Pancreas (tissue), 10 donors: Measurements from ENCODE around the gene TCIRG1. TPM values are rescaled to one million over a fixed set of nuclear protein-coding genes. Genes with fewer than 3 reads are reported as not detected.

Experiments used
- ATAC-seq, 4 donors: fragments of 200-7000 bp; cut with Tn5 transposase; one replicate each; pipeline versions ENCODE4 v1.8.0 to v1.9.1; 2020; ENCODE audit warnings: mild to moderate bottlenecking in 4 of 4, moderate library complexity in 4 of 4
- DNase-seq, 6 donors: peaks; one replicate each; pipeline ENCODE4 v3.0.0-alpha.2; 2020
- FAIRE-seq: peaks from 2 replicates; lab custom pipeline; 2012; peaks lifted over from hg19 to GRCh38; lab: Jason Lieb, UNC
- H3K27ac ChIP-seq, 4 donors: fragments of 200-600 bp; sonication (generic); 1 replicate in 3 of 4; 2 replicates in 1 of 4; pipeline versions ENCODE4 v1.5.0 to v1.8.0; 2020
- H3K27me3 ChIP-seq, 4 donors: fragments of 200-600 bp; one replicate each; pipeline ENCODE4 v1.8.0; 2021
- H3K36me3 ChIP-seq, 3 donors: fragments of 200-600 bp; sonication (generic) in 1 of 3; one replicate each; pipeline versions ENCODE4 v1.5.0 to v1.8.0; 2020 to 2021
- H3K4me1 ChIP-seq, 3 donors: fragments of 200-600 bp; one replicate each; pipeline ENCODE4 v1.8.0; 2021
- H3K4me3 ChIP-seq, 4 donors: fragments of 200-600 bp; sonication (generic) in 2 of 4; one replicate each; pipeline versions ENCODE4 v1.5.0 to v1.8.0; 2020 to 2021
- H3K9me3 ChIP-seq, 4 donors: fragments of 200-600 bp; one replicate each; pipeline ENCODE4 v1.8.0; 2021
- CTCF ChIP-seq, 4 donors: fragments of 200-600 bp; sonication (generic) in 3 of 4; IDR thresholded peaks; one replicate each; pipeline versions ENCODE4 v1.5.0 to v1.8.0; 2021; ENCODE audit warnings: antibody characterized with exemption in 4 of 4
- WGBS, 2 donors: extraction: QIAGEN DNeasy Blood & Tissue Kit; methylation state at CpG; one replicate each; pipeline ENCODE4 v1.1.7; 2013; 5-methylcytosine and 5-hydroxymethylcytosine counted together
- intact Hi-C, 3 donors: fragments of 100-400 bp; cut with DNase I; formaldehyde crosslinking; loops; one replicate each; pipeline versions ENCODE4 v1.11.1 to v1.14.2; 2022
- polyA plus RNA-seq, 2 donors: library from polyadenylated mRNA; stranded (reverse); fragments of 200-250 nt; gene quantifications; one replicate each; pipeline ENCODE4 v1.2.3, GENCODE V29; 2013
- total RNA-seq, 6 donors: library from RNA; stranded (reverse); fragmentation: NEBNext Ultra II Directional in 4 of 6; extraction: Animal tissue kit (Norgen Biotek cat#: 25700) in 4 of 6; gene quantifications; one replicate each; pipeline versions ENCODE4 v1.2.1 to v1.2.4, GENCODE V29; 2021 to 2023
- donor health status: healthy with polysubstance abuse.
- donor health status: DM: no; HTN: no; CAD: no; lungs with moderate emphysema.
- donor health status: DM: no; HTN: no; CAD: no.
- donor health status: control.
- donor health status: control.
- donor health status: Bipolar disorder and iron deficiency.
- donor health status: DM: yes; HTN: yes; CAD: no.
- donor health status: DM: no; HTN: no; CAD: no.
- donor health status: DM: no; HTN: no; CAD: no.
- donor health status: DM: yes; HTN: yes; CAD: no.

Gene TCIRG1
- total and polyA plus RNA-seq, 8 donors, result 166 to 1,036 (median 211) TPM

- peaks cover 8 to 27% (median 9%) of the 10 kb centered on the region in 3 donors for H3K36me3 ChIP-seq
Measured at GRCh38 chr11:68044898-68045351, 6.1 kb downstream of the TCIRG1 start.

DNA sequence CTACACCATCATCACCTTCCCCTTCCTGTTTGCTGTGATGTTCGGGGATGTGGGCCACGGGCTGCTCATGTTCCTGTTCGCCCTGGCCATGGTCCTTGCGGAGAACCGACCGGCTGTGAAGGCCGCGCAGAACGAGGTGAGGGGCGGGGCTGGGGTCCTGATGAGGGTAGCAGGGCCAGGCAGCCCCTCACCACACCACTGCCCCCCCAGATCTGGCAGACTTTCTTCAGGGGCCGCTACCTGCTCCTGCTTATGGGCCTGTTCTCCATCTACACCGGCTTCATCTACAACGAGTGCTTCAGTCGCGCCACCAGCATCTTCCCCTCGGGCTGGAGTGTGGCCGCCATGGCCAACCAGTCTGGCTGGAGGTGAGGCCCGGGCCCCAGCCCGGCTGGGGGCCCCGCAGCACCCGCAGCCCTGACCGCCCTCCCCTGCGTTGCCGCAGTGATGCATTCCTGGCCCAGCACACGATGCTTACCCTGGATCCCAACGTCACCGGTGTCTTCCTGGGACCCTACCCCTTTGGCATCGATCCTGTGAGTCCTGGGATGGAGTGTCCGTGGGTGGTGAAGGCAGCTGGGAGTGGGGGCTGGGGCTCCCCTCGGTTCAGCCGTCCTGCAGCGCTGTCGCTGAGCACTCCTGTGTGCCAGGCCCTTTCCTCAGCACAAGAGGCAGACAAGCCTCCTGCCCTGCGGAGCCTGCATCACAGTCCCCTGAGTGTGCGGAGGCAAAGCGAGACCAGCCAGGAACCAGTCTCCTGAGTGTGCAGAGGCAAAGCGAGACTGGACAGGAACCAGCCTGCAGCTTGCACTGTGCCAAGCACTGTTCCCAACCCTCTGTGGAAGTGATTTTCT lies 8.8 kb downstream of the TCIRG1 start:
- TF ChIP-seq CTCF (IDR thresholded peaks at IDR 0.05), result no peak
- Histone ChIP-seq H3K4me3 (no peak overlapping the region), H3K36me3 (peaks cover 8 to 51% (median 12%) of the 10 kb centered on the region in 3 donors), H3K27me3 (no peaks in the 10 kb centered on the region), H3K27ac (no peak overlapping the region), H3K9me3 (no peaks in the 10 kb centered on the region), H3K4me1 (peaks cover 0 to 14% (median 13%) of the 10 kb centered on the region in 3 donors)
- ATAC-seq, result no peak
- DNase-seq, result peak in 1 of 6 donors; percentile 51
- intact Hi-C loops, result loop anchor here in 1 of 3 donors (10.0 kb wide), 1 partner anchor 157 kb away; no protein-coding TSS in a partner anchor
- 86 to 88% methylated on average over 30 to 37 of the region's 37 CpGs for WGBS, 2 donors
- FAIRE-seq, result no peak

More at GRCh38 chr11:68044898-68045351, 6.1 kb downstream of the TCIRG1 start:
- TF ChIP-seq CTCF (IDR thresholded peaks at IDR 0.05), result no peak
- no peaks in the 10 kb centered on the region for H3K9me3 ChIP-seq
- 91 to 95% methylated on average over 18 of the region's 18 CpGs for WGBS, 2 donors
- no peak overlapping the region for H3K4me3 ChIP-seq
- DNase-seq (peak in 3 of 6 donors; percentile 30 to 77 (median 49)), FAIRE-seq (no peak), ATAC-seq (no peak)
- no peaks in the 10 kb centered on the region for H3K27me3 ChIP-seq
- intact Hi-C loops, result loop anchor here in 1 of 3 donors (10.0 kb wide), 1 partner anchor 160 kb away; no protein-coding TSS in a partner anchor
- peaks cover 0 to 24% (median 21%) of the 10 kb centered on the region in 3 donors for H3K4me1 ChIP-seq
- H3K27ac ChIP-seq, result no peak overlapping the region

- no peaks in the 10 kb centered on the region for H3K9me3 ChIP-seq
- DNase-seq (peak in 3 of 6 donors; percentile 20 to 76 (median 48)), FAIRE-seq (no peak), ATAC-seq (no peak)
- no peak overlapping the region for H3K4me3 ChIP-seq
- H3K4me1 ChIP-seq, result peaks cover 0 to 8% (median 3%) of the 10 kb centered on the region in 3 donors
- intact Hi-C loops, result loop anchor here in 1 of 3 donors (10.0 kb wide), 1 partner anchor 156 kb away; no protein-coding TSS in a partner anchor
- H3K27ac ChIP-seq, result peak overlapping the region; percentile 17 to 64 (median 40)
- TF ChIP-seq CTCF (IDR thresholded peaks at IDR 0.05), result no peak
- H3K27me3 ChIP-seq, result no peaks in the 10 kb centered on the region
- peaks cover 8 to 51% (median 12%) of the 10 kb centered on the region in 3 donors for H3K36me3 ChIP-seq
- 83 to 84% methylated on average over 35 of the region's 35 CpGs for WGBS, 2 donors
Measured at GRCh38 chr11:68048681-68049508, 10.1 kb downstream of the TCIRG1 start.

- H3K4me1 ChIP-seq, result peaks cover 0 to 8% (median 0%) of the 10 kb centered on the region in 3 donors
- H3K27me3 ChIP-seq, result no peaks in the 10 kb centered on the region
- no peaks in the 10 kb centered on the region for H3K9me3 ChIP-seq
- FAIRE-seq, result no peak
- TF ChIP-seq CTCF (IDR thresholded peaks at IDR 0.05), result no peak
- ATAC-seq, result peak; percentile 24 to 38 (median 30)
- H3K27ac ChIP-seq, result peak overlapping the region; percentile 17 to 64 (median 40)
- H3K36me3 ChIP-seq, result peaks cover 8 to 50% (median 10%) of the 10 kb centered on the region in 3 donors
- H3K4me3 ChIP-seq, result no peak overlapping the region
- 70 to 76% methylated on average over 34 to 40 of the region's 40 CpGs for WGBS, 2 donors
- intact Hi-C loops, result loop anchor here in 1 of 3 donors (10.0 kb wide), 1 partner anchor 155 kb away; no protein-coding TSS in a partner anchor
- peak; percentile 40 to 89 (median 70) for DNase-seq
Measured at GRCh38 chr11:68049509-68050370, 10.9 kb downstream of the TCIRG1 start.
